AG09309 (cell line): Measurements from ENCODE around the gene CHSY1.

Source experiments
- DNase-seq: peaks from one replicate; pipeline ENCODE4 v3.0.0-alpha.2; 2010; ENCODE audit warnings: low read depth
- H3K4me3 ChIP-seq: 2 replicates; pipeline ENCODE4 v1.5.1; 2011; ENCODE audit warnings: mild to moderate bottlenecking, low read depth, low read length, moderate library complexity; ENCODE audit not compliant: control insufficient read depth
- TF ChIP-seq, protein P1 (sequence below): IDR thresholded peaks from 2 replicates; pipeline ENCODE4 v1.5.1; 2011; ENCODE audit warnings: mild to moderate bottlenecking, low read depth, low read length, inconsistent platforms; ENCODE audit not compliant: insufficient read depth, control insufficient read depth; ENCODE audit errors: missing control alignments

Gene CHSY1

DNA sequence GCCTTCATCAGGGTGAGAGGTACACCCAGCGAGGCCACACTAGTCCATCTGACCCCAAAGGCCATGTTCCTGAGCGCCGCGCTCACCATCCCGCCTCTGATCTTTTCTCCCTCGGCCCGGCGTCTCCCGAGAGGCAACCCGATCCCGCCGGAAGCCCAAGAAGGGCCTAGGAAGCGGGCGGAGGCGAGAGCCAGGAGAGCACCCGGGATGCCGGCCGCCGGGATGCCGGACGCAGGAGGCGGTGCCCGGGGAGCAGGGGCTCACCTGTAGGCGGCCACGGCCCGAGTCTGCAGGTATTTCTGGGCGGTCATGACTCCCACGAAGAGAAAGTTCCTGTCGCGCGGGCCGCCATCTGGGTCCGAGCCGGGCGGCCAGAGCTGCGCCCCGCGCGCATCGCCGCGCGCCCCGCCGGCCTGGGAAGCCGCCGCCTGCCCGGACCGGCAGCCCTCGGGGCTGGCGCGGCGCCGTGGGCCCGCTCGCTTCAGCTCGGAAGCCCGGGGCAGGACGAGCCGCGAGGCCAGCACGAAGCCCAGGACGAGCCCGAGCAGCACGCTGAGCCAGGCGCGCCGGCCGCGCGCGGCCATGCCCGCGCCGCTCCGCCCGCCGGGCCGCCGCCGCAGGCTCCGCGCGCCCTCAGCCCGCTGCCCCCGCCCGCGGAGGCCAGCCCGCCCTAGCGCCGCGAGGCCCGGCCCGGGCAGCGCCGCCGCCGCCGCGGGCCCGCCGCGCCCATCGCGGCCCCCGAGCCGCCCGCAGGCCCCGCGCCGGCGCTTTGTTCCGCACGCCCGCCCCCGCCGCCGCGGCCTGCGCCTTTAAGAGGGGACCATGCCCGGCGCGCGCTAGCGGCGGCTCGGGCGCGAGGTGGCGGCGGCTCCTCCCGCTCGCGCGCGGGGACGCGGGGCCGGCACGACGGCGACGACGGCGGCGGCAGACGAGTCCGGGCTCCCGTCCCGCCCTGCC, 697 bp downstream of the CHSY1 start:
- H3K4me3 ChIP-seq: peak overlapping the region; percentile 75
- no peak for DNase-seq
- TF ChIP-seq, protein P1, sequence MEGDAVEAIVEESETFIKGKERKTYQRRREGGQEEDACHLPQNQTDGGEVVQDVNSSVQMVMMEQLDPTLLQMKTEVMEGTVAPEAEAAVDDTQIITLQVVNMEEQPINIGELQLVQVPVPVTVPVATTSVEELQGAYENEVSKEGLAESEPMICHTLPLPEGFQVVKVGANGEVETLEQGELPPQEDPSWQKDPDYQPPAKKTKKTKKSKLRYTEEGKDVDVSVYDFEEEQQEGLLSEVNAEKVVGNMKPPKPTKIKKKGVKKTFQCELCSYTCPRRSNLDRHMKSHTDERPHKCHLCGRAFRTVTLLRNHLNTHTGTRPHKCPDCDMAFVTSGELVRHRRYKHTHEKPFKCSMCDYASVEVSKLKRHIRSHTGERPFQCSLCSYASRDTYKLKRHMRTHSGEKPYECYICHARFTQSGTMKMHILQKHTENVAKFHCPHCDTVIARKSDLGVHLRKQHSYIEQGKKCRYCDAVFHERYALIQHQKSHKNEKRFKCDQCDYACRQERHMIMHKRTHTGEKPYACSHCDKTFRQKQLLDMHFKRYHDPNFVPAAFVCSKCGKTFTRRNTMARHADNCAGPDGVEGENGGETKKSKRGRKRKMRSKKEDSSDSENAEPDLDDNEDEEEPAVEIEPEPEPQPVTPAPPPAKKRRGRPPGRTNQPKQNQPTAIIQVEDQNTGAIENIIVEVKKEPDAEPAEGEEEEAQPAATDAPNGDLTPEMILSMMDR: no peak

DNA sequence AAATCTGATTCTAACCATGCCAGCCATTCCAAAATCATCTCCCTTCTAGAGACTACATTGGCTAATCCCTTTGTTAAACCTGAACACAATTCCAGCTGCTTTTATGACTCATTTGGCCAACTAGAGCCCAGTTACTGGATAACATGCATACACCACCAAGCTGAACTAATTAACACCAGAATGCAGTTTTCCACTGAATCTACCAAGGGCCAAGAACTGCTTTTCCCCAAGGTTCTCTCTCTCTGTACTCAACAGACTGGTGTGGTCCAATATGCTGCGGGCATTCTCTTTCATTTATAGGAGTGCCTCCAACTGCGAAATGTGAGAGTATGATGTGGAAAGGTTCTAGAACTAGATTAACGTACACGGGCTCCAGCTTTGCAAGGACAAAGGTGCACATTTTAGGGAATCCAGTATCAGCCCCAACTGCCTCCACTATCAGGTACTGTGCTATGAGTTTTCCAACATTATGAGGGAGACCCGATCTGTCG, 1.5 kb downstream of the CHSY1 start:
- peak overlapping the region; percentile 75 for H3K4me3 ChIP-seq
- no peak for DNase-seq
- TF ChIP-seq, protein P1: no peak

DNA sequence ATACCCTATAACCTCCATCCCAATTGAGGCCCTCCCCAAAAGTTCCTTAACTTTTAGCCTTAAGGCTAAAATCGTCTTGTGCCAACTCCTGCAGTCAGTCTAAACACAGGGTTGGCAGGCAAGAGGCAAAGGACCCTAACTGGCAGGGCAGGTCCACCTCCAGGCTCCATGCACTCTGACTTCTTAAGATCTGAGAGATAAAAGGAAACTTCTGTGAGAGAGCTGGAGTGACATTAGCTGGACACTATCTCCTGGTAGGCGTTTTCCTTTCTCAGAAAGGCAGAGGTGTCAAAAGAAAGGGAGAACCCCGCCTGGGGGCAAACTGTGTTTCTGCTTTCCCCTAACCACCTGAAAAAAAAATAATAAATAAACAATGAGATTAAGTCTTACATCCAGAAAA, 3.6 kb downstream of the CHSY1 start:
- no peak overlapping the region for H3K4me3 ChIP-seq
- DNase-seq: no peak
- TF ChIP-seq, protein P1: no peak

DNA sequence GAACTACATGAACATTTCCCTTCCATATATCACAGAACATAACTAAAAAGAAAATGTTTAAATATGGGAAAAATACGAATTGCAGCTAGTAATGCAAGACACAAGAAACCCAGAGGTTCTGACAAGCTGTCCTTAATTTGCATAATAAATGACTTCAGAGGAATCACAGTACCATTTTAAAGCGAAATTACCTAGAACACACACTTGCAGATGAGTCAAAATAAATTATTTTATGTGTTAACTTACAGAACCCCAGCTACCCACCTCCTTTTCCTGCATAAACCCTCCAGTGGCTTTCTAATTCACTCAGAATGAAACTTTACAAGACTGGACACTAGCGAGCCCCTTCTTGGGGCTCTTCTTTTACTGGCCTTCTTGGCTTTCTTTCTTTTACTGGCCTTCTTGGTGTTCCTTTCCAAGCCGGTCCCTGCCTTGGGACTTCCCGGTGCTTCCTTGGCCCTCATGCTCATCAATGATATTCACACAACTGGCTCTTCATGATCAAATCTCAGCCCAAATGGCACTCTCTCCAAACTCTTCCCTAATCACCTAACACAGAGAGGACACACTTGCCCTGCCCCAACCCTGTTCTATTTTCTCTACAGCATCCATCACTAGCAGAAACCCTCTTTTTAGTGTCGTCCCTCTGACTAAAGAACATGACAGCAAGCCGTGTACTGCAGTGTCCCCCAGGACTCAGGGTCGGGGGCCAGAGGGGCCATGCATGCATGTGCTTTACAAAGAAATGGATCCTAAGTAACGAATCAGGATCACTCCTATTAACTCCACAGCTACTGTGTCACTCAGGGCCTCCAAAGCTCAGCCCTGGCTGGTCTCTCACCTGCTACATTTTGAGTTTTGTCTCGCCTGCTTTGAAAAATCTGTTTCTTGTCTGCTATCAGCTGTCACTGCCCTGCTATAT, 4.8 kb downstream of the CHSY1 start:
- H3K4me3 ChIP-seq: no peak overlapping the region
- no peak for DNase-seq
- TF ChIP-seq, protein P1: no peak

DNA sequence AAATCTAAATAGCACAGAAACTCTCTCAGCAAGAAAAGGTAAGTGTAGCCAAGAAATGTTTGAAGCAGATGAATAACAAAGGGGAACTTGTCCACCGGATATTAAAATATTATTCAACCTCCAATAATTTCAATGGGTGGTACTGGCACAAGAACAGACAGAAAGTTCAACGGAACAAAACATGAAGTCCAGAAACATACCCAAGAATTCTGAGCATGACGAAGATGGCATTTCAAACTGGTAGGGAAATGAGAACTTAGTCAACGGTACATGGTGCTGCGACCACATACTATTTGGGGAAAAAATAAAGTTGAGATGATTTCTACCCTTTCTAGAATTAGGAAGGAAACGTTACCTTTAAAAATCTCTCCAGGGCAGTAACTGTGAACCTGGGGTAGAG, 5.5 kb downstream of the CHSY1 start:
- TF ChIP-seq, protein P1: no peak
- no peak overlapping the region for H3K4me3 ChIP-seq
- no peak for DNase-seq

DNA sequence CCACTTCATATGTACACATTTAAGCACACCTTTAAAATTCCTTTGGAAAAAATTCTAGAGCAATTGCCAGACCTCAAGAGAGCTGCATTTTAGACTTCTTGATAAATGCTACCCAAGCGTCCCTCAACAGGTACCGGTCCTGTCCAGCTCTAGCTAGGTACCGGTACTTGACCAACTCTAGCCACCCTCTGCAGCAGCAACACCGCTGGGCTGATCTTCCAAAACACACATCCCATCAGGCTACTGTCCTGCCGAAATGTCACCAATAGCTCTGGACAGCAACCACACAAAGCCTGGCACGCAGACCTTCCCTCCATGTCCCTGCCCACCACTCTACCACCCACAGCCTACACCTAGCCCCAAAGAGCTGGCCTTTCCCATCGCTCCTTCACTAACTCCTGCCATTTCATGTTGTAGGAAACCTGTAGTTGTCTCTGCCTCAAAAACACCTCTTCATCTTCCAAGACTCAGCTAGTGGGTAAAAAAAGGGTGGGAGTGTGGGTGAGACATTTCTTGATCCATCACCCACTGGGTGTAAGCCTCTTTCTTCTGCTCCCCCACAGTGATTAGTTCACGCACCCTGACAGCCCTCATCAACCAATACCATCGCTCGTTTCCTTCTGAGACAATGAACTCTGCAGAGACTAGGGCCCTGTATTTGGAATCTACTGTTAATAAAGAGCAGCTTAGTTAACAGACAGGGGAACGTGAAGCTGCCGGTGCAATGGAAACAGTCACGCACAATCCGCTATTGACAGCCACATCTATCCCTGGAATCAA, 6.8 kb downstream of the CHSY1 start:
- TF ChIP-seq, protein P1: no peak
- no peak overlapping the region for H3K4me3 ChIP-seq
- no peak for DNase-seq
